ENCODE results near the gene NLRC3. TPM values are rescaled to one million over a fixed set of nuclear protein-coding genes. Genes with fewer than 3 reads are reported as not detected.
A peak's percentile ranks its signal among the peaks of the same experiment; 100 is the strongest.

Gene NLRC3
- total RNA-seq, 3 donors from 2014 or later (not counting 1 experiment from before 2014, with no cell fraction given), result 98.8 to 145 (median 133) TPM

DNA sequence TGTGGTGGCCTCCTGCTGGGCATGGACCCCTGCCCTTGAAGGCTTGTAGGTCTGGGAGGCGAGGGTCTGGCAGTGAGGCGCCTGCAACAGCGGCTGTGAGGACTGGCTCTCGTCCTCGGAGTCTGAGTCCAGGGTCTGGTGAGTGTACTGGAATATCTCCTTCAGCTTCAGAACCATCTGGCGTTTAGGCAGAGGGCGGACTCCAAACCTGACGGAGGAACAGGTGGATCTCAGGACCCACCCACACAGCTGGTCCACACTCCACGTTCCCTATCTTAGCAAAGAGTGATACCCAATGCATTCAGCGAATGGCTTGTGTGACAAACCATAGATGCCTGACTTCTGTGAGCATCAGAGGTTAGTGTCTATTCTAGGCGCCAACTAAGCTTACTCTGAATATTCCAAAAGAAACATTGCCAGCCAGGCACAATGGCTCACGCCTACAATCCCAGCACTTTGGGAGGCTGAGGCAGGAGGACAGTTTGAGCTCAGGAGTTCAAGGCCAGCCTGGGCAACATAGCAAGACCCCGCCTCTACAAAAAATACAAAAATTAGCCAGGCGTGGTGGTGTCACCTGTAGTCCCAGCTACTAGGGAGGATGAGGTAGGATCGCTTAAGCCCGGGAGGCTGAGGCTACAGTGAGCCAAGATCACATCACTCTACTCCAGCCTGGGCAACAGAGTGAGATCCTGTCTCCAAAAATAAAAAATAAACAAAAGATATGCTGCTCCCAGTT, 6.3 kb upstream of the NLRC3 start:
- H3K27me3 ChIP-seq (ENCODE audit: control insufficient read depth, insufficient read depth, low read length), result no peaks in the 10 kb centered on the region
- Mint-ChIP-seq H3K9me3 (no peaks in the 10 kb centered on the region), H3K36me3 (no peaks in the 10 kb centered on the region), H3K4me3 (no peak overlapping the region), H3K27me3 (ENCODE audit: low read depth in 2 of 2) (no peaks in the 10 kb centered on the region), H3K4me1 (peaks cover 10 to 42% of the 10 kb centered on the region in 2 donors), H3K27ac (no peak overlapping the region)
- H3K9me3 ChIP-seq (ENCODE audit: control insufficient read depth, insufficient read depth, low read length), result no peaks in the 10 kb centered on the region
- no peak overlapping the region for H3K4me3 ChIP-seq (ENCODE audit: low read length)
- intact Hi-C loops (cut with micrococcal nuclease), result no loop called here
- H3K4me1 ChIP-seq (ENCODE audit: control insufficient read depth, insufficient read depth, low read length), result peaks cover 40% of the 10 kb centered on the region
- TF ChIP-seq, protein P1, sequence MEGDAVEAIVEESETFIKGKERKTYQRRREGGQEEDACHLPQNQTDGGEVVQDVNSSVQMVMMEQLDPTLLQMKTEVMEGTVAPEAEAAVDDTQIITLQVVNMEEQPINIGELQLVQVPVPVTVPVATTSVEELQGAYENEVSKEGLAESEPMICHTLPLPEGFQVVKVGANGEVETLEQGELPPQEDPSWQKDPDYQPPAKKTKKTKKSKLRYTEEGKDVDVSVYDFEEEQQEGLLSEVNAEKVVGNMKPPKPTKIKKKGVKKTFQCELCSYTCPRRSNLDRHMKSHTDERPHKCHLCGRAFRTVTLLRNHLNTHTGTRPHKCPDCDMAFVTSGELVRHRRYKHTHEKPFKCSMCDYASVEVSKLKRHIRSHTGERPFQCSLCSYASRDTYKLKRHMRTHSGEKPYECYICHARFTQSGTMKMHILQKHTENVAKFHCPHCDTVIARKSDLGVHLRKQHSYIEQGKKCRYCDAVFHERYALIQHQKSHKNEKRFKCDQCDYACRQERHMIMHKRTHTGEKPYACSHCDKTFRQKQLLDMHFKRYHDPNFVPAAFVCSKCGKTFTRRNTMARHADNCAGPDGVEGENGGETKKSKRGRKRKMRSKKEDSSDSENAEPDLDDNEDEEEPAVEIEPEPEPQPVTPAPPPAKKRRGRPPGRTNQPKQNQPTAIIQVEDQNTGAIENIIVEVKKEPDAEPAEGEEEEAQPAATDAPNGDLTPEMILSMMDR (IDR thresholded peaks at IDR 0.05), result no peak
- DNase-seq (no peak), ATAC-seq (no peak)
- peaks cover 9% of the 10 kb centered on the region for H3K36me3 ChIP-seq (ENCODE audit: control insufficient read depth, insufficient read depth, low read length)
- WGBS (ENCODE audit: insufficient coverage), result 98% methylated on average over 14 of the region's 16 CpGs
- no peak overlapping the region for H3K27ac ChIP-seq (ENCODE audit: low read length)

DNA sequence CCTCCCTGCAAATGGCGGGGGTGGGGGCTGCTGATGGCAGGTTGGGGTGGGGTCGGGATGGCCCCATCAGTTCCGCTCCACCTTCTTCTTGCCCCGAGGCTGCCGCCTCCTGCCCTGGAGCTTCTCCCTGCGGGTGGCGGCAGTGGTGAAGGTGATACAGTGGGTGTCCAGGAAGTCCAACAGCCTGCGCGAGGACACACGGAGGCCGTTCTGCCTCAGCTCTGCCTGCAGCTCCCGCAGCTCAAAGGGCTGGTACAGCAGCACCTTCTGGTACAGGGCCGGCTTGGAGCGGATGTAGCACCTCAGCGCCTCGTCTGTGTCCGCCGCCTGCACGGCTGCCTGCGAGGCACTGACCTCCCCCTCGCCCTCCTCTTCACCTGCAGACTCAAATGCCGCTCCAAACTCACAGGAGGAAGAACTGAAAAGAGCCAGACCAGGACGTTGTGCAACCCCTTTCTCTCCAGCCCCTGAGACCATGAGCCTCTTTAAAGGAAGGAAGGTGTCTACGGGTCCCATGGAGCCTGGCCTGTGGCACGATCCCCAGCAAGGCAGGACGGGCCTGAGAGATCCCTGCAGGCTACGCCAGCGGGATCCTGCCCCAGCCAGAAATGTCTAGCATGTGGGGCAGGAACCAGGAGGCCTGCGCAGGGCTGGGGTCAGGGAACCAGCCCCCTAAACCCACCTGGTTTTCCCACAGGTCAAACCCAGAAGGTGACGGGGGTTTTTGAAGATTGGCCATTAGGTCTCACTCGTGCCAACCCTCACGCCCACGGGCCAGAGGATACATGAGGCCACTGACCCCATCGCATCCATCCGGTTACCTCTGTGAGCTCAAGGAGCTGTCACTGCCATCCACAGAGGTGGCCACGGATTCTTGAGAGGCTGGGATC, 5.3 kb upstream of the NLRC3 start:
- H3K36me3 Mint-ChIP-seq, result no peaks in the 10 kb centered on the region
- Histone ChIP-seq H3K4me1 (ENCODE audit: control insufficient read depth, insufficient read depth, low read length) (peaks cover 49% of the 10 kb centered on the region), H3K27me3 (ENCODE audit: control insufficient read depth, insufficient read depth, low read length) (no peaks in the 10 kb centered on the region), H3K36me3 (ENCODE audit: control insufficient read depth, insufficient read depth, low read length) (peaks cover 9% of the 10 kb centered on the region), H3K27ac (ENCODE audit: low read length) (no peak overlapping the region), H3K9me3 (ENCODE audit: control insufficient read depth, insufficient read depth, low read length) (no peaks in the 10 kb centered on the region), H3K4me3 (ENCODE audit: low read length) (no peak overlapping the region)
- ATAC-seq (no peak), DNase-seq (no peak)
- H3K9me3 Mint-ChIP-seq, result no peaks in the 10 kb centered on the region
- H3K27ac Mint-ChIP-seq, result no peak overlapping the region
- 95% methylated on average over 36 of the region's 36 CpGs for WGBS (ENCODE audit: insufficient coverage)
- no peak overlapping the region for H3K4me3 Mint-ChIP-seq
- peaks cover 17 to 48% of the 10 kb centered on the region in 2 donors for H3K4me1 Mint-ChIP-seq
- TF ChIP-seq, protein P1 (IDR thresholded peaks at IDR 0.05), result no peak
- H3K27me3 Mint-ChIP-seq (ENCODE audit: low read depth in 2 of 2), result no peaks in the 10 kb centered on the region
- intact Hi-C loops (cut with micrococcal nuclease), result no loop called here

DNA sequence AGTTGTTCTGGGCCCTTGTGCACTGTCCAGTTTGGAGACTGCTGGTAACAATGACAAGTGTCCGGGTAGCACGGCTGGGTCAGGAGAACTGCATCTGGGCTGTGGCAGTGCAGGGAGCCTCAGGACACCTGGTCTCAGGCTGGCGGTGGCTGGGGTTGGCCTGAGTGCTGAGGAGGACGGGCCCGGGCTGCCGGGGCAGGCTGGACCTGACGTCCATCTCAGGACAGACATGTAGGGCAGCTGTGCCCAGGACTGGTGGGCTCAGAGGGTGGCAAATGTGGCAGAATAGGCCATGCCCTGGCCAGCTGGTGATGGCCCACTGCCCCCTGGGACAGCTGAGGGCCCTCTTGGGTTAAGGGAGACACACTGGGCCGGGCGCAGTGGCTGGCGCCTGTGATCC, 4.2 kb upstream of the NLRC3 start:
- intact Hi-C loops (cut with micrococcal nuclease), result no loop called here
- WGBS (ENCODE audit: insufficient coverage), result 98% methylated on average over 10 of the region's 10 CpGs
- Histone ChIP-seq H3K4me3 (ENCODE audit: low read length) (no peak overlapping the region), H3K9me3 (ENCODE audit: control insufficient read depth, insufficient read depth, low read length) (no peaks in the 10 kb centered on the region), H3K27ac (ENCODE audit: low read length) (no peak overlapping the region), H3K27me3 (ENCODE audit: control insufficient read depth, insufficient read depth, low read length) (no peaks in the 10 kb centered on the region), H3K36me3 (ENCODE audit: control insufficient read depth, insufficient read depth, low read length) (peaks cover 9% of the 10 kb centered on the region), H3K4me1 (ENCODE audit: control insufficient read depth, insufficient read depth, low read length) (peaks cover 59% of the 10 kb centered on the region)
- no peaks in the 10 kb centered on the region for H3K27me3 Mint-ChIP-seq (ENCODE audit: low read depth in 2 of 2)
- no peaks in the 10 kb centered on the region for H3K9me3 Mint-ChIP-seq
- H3K4me1 Mint-ChIP-seq, result peaks cover 26 to 60% of the 10 kb centered on the region in 2 donors
- TF ChIP-seq, protein P1 (IDR thresholded peaks at IDR 0.05), result no peak
- peak overlapping the region in 1 of 2 donors; percentile 34 for H3K27ac Mint-ChIP-seq
- H3K36me3 Mint-ChIP-seq, result no peaks in the 10 kb centered on the region
- DNase-seq, result no peak
- ATAC-seq, result no peak
- no peak overlapping the region for H3K4me3 Mint-ChIP-seq

All from natural killer cell (primary cell).